Cardiac muscle cell (in vitro differentiated cells and primary cell): ENCODE results near the gene ARMC2. TPM values are rescaled to one million over a fixed set of nuclear protein-coding genes. Genes with fewer than 3 reads are reported as not detected.

Experiments used
- DNase-seq, 2 donors: peaks; one replicate each; pipeline versions ENCODE4 v3.0.0 to v3.0.0-alpha.2; 2010 to 2017; ENCODE audit warnings: low read depth in 1 of 2, low spot score in 1 of 2
- H3K27ac ChIP-seq: fragments of 200-600 bp; sonication (generic); 2 replicates; pipeline ENCODE4 v1.5.1; 2016
- H3K27me3 ChIP-seq: fragments of 200-600 bp; sonication (generic); 2 replicates; pipeline ENCODE4 v1.6.0; 2016; ENCODE audit warnings: control low read depth
- H3K36me3 ChIP-seq: fragments of 200-600 bp; sonication (generic); 2 replicates; pipeline ENCODE4 v1.5.1; 2016; ENCODE audit warnings: control low read depth
- H3K4me1 ChIP-seq: fragments of 200-600 bp; sonication (generic); 2 replicates; pipeline ENCODE4 v1.8.1; 2017; ENCODE audit warnings: low read depth, mild to moderate bottlenecking, mixed run types
- H3K4me3 ChIP-seq: fragments of 200-600 bp; sonication (generic); 2 replicates; pipeline ENCODE4 v1.5.1; 2016; ENCODE audit warnings: mild to moderate bottlenecking
- H3K9me3 ChIP-seq: fragments of 200-600 bp; sonication (generic); 2 replicates; pipeline ENCODE4 v1.5.1; 2017; ENCODE audit warnings: low read depth, mild to moderate bottlenecking, control low read depth
- polyA plus RNA-seq: library from polyadenylated mRNA; unstranded; fragments of >200 nt; fragmentation: Nextera tagmentation; extraction: Ambion mirVana; gene quantifications from 2 replicates; pipeline ENCODE4 v1.2.1, GENCODE V29; 2016
- total RNA-seq: library from RNA; depleted of rRNA; stranded (reverse); fragments of >200 nt; gene quantifications from 2 replicates; pipeline ENCODE4 v1.2.3, GENCODE V29; 2016
- TF ChIP-seq, protein P1 (sequence below): IDR thresholded peaks from 2 replicates; pipeline ENCODE4 v1.5.1; 2012; ENCODE audit warnings: low read depth, mild to moderate bottlenecking, low read length

The ARMC2 gene
- total and polyA plus RNA-seq, 2 experiments from 2014 or later: 2.6 to 3.3 TPM

GRCh38 chr6:108944707-108945680, 96.8 kb downstream of the ARMC2 start:
- no peak overlapping the region for H3K4me3 ChIP-seq
- TF ChIP-seq, protein P1, sequence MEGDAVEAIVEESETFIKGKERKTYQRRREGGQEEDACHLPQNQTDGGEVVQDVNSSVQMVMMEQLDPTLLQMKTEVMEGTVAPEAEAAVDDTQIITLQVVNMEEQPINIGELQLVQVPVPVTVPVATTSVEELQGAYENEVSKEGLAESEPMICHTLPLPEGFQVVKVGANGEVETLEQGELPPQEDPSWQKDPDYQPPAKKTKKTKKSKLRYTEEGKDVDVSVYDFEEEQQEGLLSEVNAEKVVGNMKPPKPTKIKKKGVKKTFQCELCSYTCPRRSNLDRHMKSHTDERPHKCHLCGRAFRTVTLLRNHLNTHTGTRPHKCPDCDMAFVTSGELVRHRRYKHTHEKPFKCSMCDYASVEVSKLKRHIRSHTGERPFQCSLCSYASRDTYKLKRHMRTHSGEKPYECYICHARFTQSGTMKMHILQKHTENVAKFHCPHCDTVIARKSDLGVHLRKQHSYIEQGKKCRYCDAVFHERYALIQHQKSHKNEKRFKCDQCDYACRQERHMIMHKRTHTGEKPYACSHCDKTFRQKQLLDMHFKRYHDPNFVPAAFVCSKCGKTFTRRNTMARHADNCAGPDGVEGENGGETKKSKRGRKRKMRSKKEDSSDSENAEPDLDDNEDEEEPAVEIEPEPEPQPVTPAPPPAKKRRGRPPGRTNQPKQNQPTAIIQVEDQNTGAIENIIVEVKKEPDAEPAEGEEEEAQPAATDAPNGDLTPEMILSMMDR: no peak
- peak in 1 of 2 donors; percentile 96 for DNase-seq
- H3K9me3 ChIP-seq: no peaks in the 10 kb centered on the region
- peaks cover 19% of the 10 kb centered on the region for H3K4me1 ChIP-seq
- no peak overlapping the region for H3K27ac ChIP-seq
- no peaks in the 10 kb centered on the region for H3K36me3 ChIP-seq
- H3K27me3 ChIP-seq: no peaks in the 10 kb centered on the region

GRCh38 chr6:108945681-108946159, 97.5 kb downstream of the ARMC2 start:
- Histone ChIP-seq H3K36me3 (no peaks in the 10 kb centered on the region), H3K27ac (no peak overlapping the region), H3K4me1 (peaks cover 19% of the 10 kb centered on the region), H3K4me3 (no peak overlapping the region), H3K27me3 (no peaks in the 10 kb centered on the region), H3K9me3 (no peaks in the 10 kb centered on the region)
- peak in 1 of 2 donors; percentile 86 for DNase-seq
- TF ChIP-seq, protein P1: no peak

DNA sequence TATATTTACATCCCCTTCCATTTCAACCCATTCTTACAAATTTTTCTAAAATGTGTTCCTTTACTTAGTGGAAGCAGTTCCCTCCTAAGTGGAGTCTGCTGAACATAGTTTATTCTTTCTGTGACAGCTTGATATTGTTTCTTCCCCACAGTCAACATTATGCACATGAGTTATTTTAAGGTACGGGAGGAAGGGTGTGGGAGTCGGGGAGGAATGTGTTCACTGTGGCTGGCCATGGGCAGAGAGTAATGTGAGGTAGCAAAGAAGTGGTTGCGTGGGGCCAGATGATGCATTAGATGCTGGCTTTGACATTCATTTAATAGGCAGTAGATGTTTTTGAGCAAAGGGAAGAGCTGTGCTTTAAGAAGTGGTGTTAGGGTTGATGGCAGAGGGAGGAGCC, 98.5 kb downstream of the ARMC2 start:
- H3K27ac ChIP-seq: no peak overlapping the region
- H3K4me1 ChIP-seq: peaks cover 19% of the 10 kb centered on the region
- no peaks in the 10 kb centered on the region for H3K36me3 ChIP-seq
- no peaks in the 10 kb centered on the region for H3K27me3 ChIP-seq
- H3K9me3 ChIP-seq: no peaks in the 10 kb centered on the region
- no peak overlapping the region for H3K4me3 ChIP-seq
- TF ChIP-seq, protein P1: no peak
- DNase-seq: peak in 1 of 2 donors; percentile 59

- peak in 1 of 2 donors; percentile 88 for DNase-seq
- H3K27ac ChIP-seq: no peak overlapping the region
- TF ChIP-seq, protein P1: no peak
- H3K4me1 ChIP-seq: peaks cover 19% of the 10 kb centered on the region
- no peaks in the 10 kb centered on the region for H3K36me3 ChIP-seq
- no peaks in the 10 kb centered on the region for H3K27me3 ChIP-seq
- no peaks in the 10 kb centered on the region for H3K9me3 ChIP-seq
- H3K4me3 ChIP-seq: no peak overlapping the region
Observed at GRCh38 chr6:108947114-108947854, 99.1 kb downstream of the ARMC2 start.

GRCh38 chr6:108948181-108948661, 100.0 kb downstream of the ARMC2 start:
- no peaks in the 10 kb centered on the region for H3K36me3 ChIP-seq
- DNase-seq: no peak
- peaks cover 15% of the 10 kb centered on the region for H3K4me1 ChIP-seq
- no peak overlapping the region for H3K27ac ChIP-seq
- no peak overlapping the region for H3K4me3 ChIP-seq
- H3K9me3 ChIP-seq: no peaks in the 10 kb centered on the region
- TF ChIP-seq, protein P1: no peak
- no peaks in the 10 kb centered on the region for H3K27me3 ChIP-seq
